ENCODE results near the gene UAP1.

The UAP1 gene

GRCh38 chr1:162612606-162613400, 51.3 kb downstream of the UAP1 start:
- in situ Hi-C loops (cut with MboI; ENCODE audit: low sequenced_read_pairs), result loop anchor here (25.0 kb wide), 1 partner anchor 149 kb away; no protein-coding TSS in a partner anchor

DNA sequence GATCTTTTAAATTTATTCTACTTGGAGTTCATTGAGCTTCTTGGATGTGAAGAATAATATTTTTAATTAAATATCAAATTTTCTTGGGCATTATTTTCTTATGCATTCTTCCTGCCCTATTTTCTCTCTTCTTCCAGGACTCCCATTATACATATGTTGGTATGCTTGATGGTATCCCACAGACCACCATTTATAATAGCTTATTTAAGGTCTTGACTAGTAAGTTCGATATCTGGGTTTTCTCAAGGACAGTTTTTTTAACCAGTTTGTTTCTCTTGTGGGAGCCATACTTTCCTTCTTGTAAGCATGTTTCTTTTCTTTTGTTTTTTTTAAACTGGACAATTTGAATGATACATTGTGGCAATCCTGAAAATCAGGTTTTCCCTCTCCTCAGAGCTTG, 55.3 kb downstream of the UAP1 start:
- in situ Hi-C loops (cut with MboI; ENCODE audit: low sequenced_read_pairs), result loop anchor here (25.0 kb wide), 1 partner anchor 145 kb away; no protein-coding TSS in a partner anchor

- in situ Hi-C loops (cut with MboI; ENCODE audit: low sequenced_read_pairs), result loop anchor here (25.0 kb wide), 1 partner anchor 145 kb away; no protein-coding TSS in a partner anchor
Observed at GRCh38 chr1:162617513-162617912, 56.0 kb downstream of the UAP1 start.

- in situ Hi-C loops (cut with MboI; ENCODE audit: low sequenced_read_pairs), result loop anchor here (25.0 kb wide), 1 partner anchor 143 kb away; no protein-coding TSS in a partner anchor
Observed at GRCh38 chr1:162619076-162619475, 57.6 kb downstream of the UAP1 start.

DNA sequence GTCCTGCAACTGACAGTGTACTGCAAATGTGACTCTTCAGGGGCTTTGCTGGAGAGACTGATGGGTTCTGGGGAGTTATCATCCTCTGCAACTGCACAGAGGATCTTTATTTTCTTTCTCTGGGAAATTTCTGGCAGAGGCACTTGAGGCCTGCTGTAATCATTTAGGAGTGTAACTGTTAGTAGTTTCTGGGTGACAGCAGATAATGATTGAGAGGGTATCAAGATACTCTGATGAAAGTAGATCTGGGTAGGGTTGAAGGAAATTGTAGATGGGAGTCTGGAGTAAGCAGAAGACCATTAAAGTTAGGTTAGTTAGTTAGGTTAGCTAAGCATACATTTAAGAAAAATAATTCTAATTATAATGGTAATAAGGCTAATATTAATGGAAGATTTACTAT, 59.7 kb downstream of the UAP1 start:
- in situ Hi-C loops (cut with MboI; ENCODE audit: low sequenced_read_pairs), result loop anchor here (25.0 kb wide), 1 partner anchor 141 kb away; no protein-coding TSS in a partner anchor

GRCh38 chr1:162625679-162626078, 64.2 kb downstream of the UAP1 start:
- in situ Hi-C loops (cut with MboI; ENCODE audit: low sequenced_read_pairs), result no loop called here

DNA sequence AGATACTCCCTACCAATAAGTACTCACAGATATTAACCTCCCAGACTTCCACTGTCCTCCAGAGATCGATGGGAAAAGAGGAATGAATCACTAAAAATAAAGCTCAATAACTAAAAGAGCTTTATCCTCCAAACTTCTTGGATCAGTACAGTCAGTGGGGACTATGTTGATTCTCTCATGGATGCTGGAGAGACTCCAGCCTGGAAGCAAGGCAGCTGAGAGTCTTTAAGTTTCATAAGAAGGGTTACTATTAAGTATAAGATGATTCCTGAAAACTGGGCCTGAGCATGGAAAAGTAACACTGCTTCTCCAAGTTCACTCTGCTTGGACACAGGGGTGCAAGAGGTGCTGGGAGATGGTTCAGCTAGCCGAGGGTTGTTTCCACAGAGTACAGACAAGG, 64.6 kb downstream of the UAP1 start:
- in situ Hi-C loops (cut with MboI; ENCODE audit: low sequenced_read_pairs), result no loop called here

GRCh38 chr1:162626761-162627160, 65.2 kb downstream of the UAP1 start:
- in situ Hi-C loops (cut with MboI; ENCODE audit: low sequenced_read_pairs), result no loop called here

GRCh38 chr1:162627662-162628296, 66.3 kb downstream of the UAP1 start:
- in situ Hi-C loops (cut with MboI; ENCODE audit: low sequenced_read_pairs), result no loop called here

DNA sequence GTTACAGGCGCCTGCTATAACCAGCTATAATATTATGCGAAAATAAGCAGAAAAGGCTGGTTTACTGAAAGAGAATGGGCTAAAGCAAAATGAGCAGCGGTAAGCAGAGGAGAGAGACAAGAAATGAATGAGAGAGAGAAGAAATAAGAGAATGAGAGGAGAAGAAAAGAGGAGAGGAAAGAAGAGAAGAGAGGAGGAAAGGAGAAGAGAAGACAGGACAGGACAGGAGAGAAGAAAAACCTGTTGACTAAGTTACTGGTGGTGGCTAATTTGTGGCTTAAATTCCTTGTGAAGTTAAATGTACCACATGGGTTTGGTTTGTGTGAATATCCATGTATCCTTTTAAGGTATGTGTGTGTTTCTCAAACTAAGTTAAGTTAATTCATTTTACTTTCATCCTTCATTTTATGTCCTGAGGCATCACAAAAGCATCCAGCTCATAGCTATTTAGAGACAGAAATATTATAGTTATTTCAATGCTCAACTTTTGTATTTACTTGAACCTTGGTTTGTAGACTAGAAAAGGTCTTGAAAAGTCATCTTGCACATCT, 67.6 kb downstream of the UAP1 start:
- in situ Hi-C loops (cut with MboI; ENCODE audit: low sequenced_read_pairs), result no loop called here

GRCh38 chr1:162629651-162630050, 68.1 kb downstream of the UAP1 start:
- in situ Hi-C loops (cut with MboI; ENCODE audit: low sequenced_read_pairs), result no loop called here

GRCh38 chr1:162631546-162632191, 70.1 kb downstream of the UAP1 start:
- in situ Hi-C loops (cut with MboI; ENCODE audit: low sequenced_read_pairs), result no loop called here

DNA sequence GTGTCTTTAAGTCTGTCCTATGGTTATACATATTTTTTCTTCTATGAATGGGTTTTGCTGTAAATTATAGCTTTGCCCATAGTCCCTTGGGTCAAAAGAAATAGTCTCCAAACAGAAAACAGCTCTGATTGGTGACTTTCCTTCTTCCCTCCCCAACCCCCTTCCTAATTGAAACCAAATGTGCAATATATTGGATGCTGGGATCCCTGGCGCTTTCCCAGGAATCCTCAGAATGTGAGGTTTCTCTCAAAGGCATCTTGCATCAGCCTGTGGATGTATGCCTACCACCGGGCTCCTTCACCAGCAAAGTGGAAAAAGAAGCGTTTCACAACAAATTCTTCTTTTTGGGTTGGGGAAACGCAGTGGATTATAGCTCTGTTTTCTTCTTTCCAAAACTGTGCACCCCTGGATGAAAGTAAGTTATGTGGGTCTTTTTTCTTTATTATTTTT, 70.7 kb downstream of the UAP1 start, which contains the start of gene DDR2:
DDR2 (plus strand) TSS at position 248 of the 450 bp plus-strand sequence. CDS start 86,600 bp downstream, outside the sequence.
- in situ Hi-C loops (cut with MboI; ENCODE audit: low sequenced_read_pairs), result no loop called here

DNA sequence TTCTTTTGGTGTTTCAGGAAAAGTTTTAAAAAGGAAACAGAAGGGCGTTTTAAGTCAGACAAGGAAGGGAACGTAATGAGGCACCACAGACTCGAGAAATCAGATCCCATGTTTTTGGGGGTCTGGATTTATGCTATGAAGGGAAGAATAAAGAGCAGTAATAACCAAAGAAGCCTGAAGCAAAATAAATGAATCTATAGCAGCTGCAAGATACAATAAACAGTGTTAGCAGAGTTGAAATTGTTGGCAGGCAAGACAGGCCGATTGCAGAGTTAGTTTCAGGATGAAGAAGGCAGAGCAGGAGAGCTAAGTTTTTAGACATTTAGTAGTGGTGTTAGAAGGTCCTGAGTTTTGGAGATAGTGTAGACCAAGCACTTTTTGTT, 71.2 kb downstream of the UAP1 start:
- in situ Hi-C loops (cut with MboI; ENCODE audit: low sequenced_read_pairs), result no loop called here

DNA sequence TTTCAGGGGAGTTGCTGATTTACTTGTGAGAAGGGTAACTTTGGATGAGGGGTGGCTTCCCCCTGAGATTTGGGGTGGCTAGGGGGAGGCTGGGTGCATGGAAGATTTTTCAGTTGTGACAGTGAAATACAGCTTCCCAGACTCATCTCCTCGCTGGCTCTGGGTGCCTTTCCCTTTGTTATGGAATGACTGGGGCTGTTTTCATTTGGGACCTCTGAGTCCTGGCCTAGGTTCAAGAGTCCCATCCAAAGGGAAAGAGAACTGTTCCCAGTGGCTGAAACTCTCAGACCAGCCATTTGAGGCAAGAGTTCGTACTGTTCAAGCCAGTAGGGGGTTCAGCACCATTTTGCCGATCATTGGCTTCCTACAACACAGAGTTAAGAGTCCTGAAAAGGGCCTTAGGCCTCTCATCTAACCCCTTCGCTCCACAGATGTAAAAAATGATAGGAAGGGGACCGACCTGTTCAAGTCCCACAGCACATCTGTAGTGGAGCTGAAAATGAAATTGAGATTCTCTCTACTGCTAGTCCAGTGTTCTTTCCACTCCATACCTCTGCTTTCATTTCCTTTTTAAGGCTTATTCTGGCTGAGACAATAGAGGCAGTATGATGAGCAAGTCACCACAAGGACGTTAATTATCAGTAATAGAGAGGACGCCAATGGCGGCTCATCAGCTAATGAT, 71.7 kb downstream of the UAP1 start:
- in situ Hi-C loops (cut with MboI; ENCODE audit: low sequenced_read_pairs), result no loop called here

GRCh38 chr1:162635418-162635817, 73.9 kb downstream of the UAP1 start:
- in situ Hi-C loops (cut with MboI; ENCODE audit: low sequenced_read_pairs), result no loop called here

GRCh38 chr1:162639718-162640117, 78.2 kb downstream of the UAP1 start:
- in situ Hi-C loops (cut with MboI; ENCODE audit: low sequenced_read_pairs), result no loop called here

GRCh38 chr1:162641114-162641513, 79.6 kb downstream of the UAP1 start:
- in situ Hi-C loops (cut with MboI; ENCODE audit: low sequenced_read_pairs), result no loop called here

- in situ Hi-C loops (cut with MboI; ENCODE audit: low sequenced_read_pairs), result no loop called here
Observed at GRCh38 chr1:162644986-162645314, 83.4 kb downstream of the UAP1 start.

DNA sequence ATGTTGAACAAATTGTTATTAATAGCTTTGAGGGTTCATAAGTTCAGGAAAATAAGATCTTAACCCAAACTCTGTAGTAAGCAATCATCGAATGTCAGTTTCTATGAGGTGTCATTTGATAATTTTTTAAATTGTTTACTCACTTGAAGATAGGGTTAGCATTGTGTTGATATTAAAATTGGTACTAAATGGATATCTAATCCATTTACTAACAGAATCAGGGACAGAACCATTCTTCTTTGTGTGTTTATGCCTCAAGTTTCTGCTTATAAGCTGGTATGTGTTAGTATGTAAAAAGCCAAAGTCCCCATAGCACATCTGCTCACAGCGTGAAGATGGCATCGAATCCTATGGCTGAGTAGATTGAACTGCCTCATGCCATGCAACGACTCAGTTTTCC, 84.1 kb downstream of the UAP1 start:
- in situ Hi-C loops (cut with MboI; ENCODE audit: low sequenced_read_pairs), result no loop called here

DNA sequence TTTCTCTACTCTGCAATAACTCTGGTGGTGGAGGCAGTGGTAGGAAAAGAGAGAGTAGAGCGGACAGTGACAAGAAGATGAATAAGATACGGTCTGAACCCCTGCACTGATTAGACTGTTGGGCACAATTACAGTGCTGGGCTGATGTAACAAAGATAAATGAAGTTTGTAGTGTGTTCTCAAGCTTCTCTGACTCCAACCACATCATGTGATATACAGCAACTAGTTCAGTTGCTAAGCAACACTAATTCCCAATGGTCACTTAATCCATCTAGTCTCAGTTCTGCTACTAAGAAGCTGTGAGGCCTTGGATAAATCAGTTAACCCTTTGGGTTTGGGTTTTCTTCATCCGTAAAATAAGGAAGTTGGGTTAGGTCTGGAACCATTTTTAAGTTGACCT, 88.1 kb downstream of the UAP1 start:
- in situ Hi-C loops (cut with MboI; ENCODE audit: low sequenced_read_pairs), result no loop called here
